Measurements from ENCODE around the gene CDK10.

Gene CDK10, protein sequence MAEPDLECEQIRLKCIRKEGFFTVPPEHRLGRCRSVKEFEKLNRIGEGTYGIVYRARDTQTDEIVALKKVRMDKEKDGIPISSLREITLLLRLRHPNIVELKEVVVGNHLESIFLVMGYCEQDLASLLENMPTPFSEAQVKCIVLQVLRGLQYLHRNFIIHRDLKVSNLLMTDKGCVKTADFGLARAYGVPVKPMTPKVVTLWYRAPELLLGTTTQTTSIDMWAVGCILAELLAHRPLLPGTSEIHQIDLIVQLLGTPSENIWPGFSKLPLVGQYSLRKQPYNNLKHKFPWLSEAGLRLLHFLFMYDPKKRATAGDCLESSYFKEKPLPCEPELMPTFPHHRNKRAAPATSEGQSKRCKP

DNA sequence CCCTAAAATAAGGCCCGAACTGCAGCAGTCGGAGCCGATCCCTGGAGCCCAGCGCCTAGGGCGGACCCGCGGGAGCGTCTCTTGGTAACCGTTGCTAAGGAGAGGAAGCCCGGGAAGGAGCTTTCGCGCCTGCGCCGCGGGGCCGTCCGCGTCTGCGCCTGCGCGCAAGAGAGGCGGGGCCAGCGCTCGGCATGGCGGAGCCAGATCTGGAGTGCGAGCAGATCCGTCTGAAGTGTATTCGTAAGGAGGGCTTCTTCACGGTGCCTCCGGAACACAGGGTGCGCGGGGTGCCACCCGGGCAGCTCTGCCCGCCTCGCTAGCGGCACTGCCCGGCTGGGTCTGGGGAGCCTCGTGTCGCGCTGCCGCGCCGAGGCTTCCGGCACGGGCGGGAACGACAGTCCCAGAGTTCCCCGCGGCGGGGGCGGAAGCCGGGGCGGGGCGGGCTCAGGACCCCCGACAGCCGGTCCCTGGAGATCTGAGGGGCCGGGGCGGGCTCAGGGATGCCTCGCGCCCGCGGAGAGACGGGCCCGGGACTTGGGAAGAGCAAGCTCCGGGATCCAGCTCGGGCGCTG is at the start of gene CDK10:
CDK10 (plus strand) TSS at position 170 of the 572 bp plus-strand sequence; CDS start at position 192, 22 bp downstream.
- peak within 1 kb of the TSS; percentile 98 for H3K27ac ChIP-seq
- TF ChIP-seq, protein P1, sequence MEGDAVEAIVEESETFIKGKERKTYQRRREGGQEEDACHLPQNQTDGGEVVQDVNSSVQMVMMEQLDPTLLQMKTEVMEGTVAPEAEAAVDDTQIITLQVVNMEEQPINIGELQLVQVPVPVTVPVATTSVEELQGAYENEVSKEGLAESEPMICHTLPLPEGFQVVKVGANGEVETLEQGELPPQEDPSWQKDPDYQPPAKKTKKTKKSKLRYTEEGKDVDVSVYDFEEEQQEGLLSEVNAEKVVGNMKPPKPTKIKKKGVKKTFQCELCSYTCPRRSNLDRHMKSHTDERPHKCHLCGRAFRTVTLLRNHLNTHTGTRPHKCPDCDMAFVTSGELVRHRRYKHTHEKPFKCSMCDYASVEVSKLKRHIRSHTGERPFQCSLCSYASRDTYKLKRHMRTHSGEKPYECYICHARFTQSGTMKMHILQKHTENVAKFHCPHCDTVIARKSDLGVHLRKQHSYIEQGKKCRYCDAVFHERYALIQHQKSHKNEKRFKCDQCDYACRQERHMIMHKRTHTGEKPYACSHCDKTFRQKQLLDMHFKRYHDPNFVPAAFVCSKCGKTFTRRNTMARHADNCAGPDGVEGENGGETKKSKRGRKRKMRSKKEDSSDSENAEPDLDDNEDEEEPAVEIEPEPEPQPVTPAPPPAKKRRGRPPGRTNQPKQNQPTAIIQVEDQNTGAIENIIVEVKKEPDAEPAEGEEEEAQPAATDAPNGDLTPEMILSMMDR (IDR thresholded peaks at IDR 0.05): no peak
- TF ChIP-seq ZFX (IDR thresholded peaks at IDR 0.05; ENCODE audit: borderline replicate concordance): no peak

DNA sequence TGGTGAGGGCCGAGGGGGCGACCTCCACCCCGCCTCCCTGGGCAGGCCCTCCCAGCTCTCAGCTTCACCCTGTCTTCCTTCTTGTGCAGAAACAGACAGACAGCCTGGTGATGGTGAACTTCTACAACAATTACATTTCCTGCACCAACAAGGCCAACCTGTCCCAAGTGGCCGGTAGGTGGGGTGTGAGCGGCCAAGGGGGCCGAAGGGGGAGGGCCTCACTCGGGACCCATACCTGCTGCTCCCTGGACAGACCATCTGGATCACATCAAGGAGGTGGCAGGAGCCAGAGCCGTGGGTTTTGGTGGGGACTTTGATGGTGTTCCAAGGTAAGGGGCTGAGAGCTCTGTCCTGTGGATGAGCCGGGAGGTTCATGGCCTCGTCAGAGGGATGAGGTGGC is 49.1 kb upstream of the CDK10 start:
- no peak overlapping the region for H3K27ac ChIP-seq
- TF ChIP-seq, protein P1 (IDR thresholded peaks at IDR 0.05): no peak
- no peak for TF ChIP-seq ZFX (IDR thresholded peaks at IDR 0.05; ENCODE audit: borderline replicate concordance)

DNA sequence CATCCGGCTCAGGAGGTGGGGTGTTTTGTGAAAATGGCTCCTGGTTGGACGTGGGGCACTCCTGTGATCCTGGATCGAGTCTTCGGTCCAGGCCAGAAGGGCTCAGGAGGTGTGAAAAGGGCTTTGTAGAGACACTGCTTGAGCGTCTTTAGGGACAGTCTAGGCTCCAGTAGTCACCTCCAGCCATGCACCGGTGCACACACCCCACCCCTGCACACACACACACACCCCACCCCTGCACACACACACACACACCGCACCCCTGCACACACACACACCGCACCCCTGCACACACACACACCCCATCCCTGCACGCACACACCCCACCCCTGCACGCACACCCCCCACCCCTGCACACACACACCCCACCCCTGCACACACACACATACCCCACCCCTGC is 48.0 kb upstream of the CDK10 start:
- H3K27ac ChIP-seq: no peak overlapping the region
- TF ChIP-seq, protein P1 (IDR thresholded peaks at IDR 0.05): no peak
- TF ChIP-seq ZFX (IDR thresholded peaks at IDR 0.05; ENCODE audit: borderline replicate concordance): no peak

DNA sequence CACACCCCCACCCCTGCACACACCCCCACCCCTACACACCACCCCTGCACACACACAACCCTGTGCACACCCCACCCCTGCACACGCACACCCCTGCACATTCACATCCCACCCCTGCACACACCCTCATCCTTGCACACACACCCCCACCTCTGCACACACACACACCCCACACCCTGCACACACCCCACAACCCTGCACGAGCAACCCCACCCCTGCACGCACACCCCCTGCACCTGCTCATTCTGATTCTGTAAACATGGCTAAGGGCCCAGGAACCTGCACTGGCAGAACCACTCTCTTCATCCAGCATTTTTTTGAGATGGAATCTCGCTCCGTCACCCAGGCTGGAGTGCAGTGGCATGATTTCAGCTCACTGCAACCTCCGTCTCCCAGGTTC is 47.1 kb upstream of the CDK10 start:
- TF ChIP-seq, protein P1 (IDR thresholded peaks at IDR 0.05): no peak
- TF ChIP-seq ZFX (IDR thresholded peaks at IDR 0.05; ENCODE audit: borderline replicate concordance): no peak

DNA sequence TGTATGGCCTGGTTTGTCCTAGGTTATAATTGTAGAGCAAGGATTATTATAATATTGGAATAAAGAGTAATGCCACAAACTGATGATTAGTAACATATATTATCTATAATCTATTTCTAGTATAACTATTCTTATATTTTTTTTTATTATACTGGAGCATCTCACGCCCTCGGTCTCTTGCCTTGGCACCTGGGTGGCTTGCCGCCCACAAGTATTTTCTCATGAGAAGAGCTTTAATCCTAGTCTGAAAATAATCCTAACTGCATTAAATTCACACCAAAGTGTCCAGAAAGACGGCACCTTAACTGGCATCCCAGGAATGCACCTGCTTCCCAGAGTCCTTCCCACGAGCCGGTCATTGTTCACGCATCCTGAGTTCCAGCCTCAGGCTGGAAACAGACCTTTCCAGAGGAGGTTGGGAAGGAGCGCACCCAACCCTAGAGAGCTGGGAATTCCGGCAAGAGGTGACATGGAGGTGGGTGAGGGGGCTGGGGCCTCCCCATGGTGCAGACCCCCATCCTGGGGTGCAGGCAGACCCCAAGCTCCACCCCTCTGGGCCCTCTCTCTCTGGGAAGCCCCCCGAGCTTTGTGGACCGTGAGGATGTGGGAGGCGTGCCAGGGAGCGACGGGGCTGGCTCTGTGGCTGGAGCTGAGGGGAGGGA is 44.9 kb upstream of the CDK10 start:
- TF ChIP-seq, protein P1 (IDR thresholded peaks at IDR 0.05): peak; percentile 56
- TF ChIP-seq ZFX (IDR thresholded peaks at IDR 0.05; ENCODE audit: borderline replicate concordance): no peak
- no peak overlapping the region for H3K27ac ChIP-seq

More for the DNA sequence above, 47.1 kb upstream of the CDK10 start:
- no peak overlapping the region for H3K27ac ChIP-seq

DNA sequence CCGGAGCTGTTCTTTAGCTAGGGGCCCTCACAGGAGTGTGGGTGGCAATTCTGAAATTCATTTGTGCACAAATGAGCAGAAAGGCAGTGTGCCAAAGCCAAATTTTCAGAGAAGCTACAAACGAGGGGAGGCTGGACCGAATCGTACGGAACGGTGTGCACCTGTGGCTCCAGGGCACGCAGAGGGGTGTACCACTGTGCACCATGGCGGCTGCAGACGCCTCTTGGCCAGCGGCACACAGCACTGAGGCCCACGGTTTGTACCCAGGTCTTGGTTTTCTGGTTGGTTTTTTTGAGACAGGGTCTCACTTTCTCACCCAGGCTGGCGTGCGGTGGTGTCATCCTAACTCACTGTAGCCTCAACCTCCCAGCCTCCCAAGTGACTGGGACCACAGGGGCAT is 43.9 kb upstream of the CDK10 start:
- H3K27ac ChIP-seq: peak overlapping the region; percentile 12; the same call in 1 of the 2 replicates
- TF ChIP-seq, protein P1 (IDR thresholded peaks at IDR 0.05): no peak
- no peak for TF ChIP-seq ZFX (IDR thresholded peaks at IDR 0.05; ENCODE audit: borderline replicate concordance)
